HL-60 (cell line): ENCODE measurements around the gene KRT3.

Experiments
- DNase-seq, 2 experiments: peaks; one replicate each; pipeline ENCODE4 v3.0.0-alpha.2; 2010 to 2020; ENCODE audit warnings: low read depth in 1 of 2, low spot score in 1 of 2
- H3K27ac ChIP-seq: fragments of 250-450 bp; sonication (Bioruptor Pico); replicated peaks from 2 replicates; pipeline ENCODE4 v1.5.1; 2020; ENCODE audit warnings: mild to moderate bottlenecking, moderate library complexity
- H3K27me3 ChIP-seq: fragments of 250-450 bp; sonication (Bioruptor Pico); 2 replicates; pipeline ENCODE4 v1.5.1; 2021; ENCODE audit warnings: mild to moderate bottlenecking, moderate library complexity; ENCODE audit not compliant: insufficient read depth, poor library complexity, severe bottlenecking
- H3K4me3 ChIP-seq: replicated peaks from 2 replicates; pipeline ENCODE4 v1.5.1; 2011; ENCODE audit warnings: mild to moderate bottlenecking, control low read depth, low read length; ENCODE audit not compliant: insufficient read depth
- GABPA ChIP-seq: IDR thresholded peaks from 2 replicates; pipeline ENCODE4 v1.6.1; 2012; ENCODE audit warnings: low read depth
- POLR2AphosphoS5 ChIP-seq: IDR thresholded peaks from 2 replicates; pipeline ENCODE4 v1.6.1; 2012; ENCODE audit warnings: low read depth
- REST ChIP-seq: IDR thresholded peaks from 2 replicates; pipeline ENCODE4 v1.6.1; 2012; ENCODE audit warnings: low read depth; ENCODE audit not compliant: insufficient replicate concordance
- SPI1 ChIP-seq: IDR thresholded peaks from 2 replicates; pipeline ENCODE4 v1.6.1; 2012; ENCODE audit warnings: low read depth, mild to moderate bottlenecking, borderline replicate concordance
- TF ChIP-seq, protein P1 (sequence below): IDR thresholded peaks from one replicate; pipeline ENCODE4 v1.5.1; 2011; ENCODE audit warnings: low read length, control low read depth, inconsistent platforms; ENCODE audit not compliant: insufficient read depth

Gene KRT3

GRCh38 chr12:52817003-52817698, 21.2 kb upstream of the KRT3 start:
- no peak for DNase-seq
- TF ChIP-seq, protein P1, sequence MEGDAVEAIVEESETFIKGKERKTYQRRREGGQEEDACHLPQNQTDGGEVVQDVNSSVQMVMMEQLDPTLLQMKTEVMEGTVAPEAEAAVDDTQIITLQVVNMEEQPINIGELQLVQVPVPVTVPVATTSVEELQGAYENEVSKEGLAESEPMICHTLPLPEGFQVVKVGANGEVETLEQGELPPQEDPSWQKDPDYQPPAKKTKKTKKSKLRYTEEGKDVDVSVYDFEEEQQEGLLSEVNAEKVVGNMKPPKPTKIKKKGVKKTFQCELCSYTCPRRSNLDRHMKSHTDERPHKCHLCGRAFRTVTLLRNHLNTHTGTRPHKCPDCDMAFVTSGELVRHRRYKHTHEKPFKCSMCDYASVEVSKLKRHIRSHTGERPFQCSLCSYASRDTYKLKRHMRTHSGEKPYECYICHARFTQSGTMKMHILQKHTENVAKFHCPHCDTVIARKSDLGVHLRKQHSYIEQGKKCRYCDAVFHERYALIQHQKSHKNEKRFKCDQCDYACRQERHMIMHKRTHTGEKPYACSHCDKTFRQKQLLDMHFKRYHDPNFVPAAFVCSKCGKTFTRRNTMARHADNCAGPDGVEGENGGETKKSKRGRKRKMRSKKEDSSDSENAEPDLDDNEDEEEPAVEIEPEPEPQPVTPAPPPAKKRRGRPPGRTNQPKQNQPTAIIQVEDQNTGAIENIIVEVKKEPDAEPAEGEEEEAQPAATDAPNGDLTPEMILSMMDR: no peak
- no peak for TF ChIP-seq POLR2AphosphoS5
- TF ChIP-seq REST: no peak
- no peak for TF ChIP-seq GABPA
- TF ChIP-seq SPI1: no peak
- Histone ChIP-seq H3K27ac (no peak overlapping the region), H3K27me3 (peaks cover 2% of the 10 kb centered on the region), H3K4me3 (no peak overlapping the region)

DNA sequence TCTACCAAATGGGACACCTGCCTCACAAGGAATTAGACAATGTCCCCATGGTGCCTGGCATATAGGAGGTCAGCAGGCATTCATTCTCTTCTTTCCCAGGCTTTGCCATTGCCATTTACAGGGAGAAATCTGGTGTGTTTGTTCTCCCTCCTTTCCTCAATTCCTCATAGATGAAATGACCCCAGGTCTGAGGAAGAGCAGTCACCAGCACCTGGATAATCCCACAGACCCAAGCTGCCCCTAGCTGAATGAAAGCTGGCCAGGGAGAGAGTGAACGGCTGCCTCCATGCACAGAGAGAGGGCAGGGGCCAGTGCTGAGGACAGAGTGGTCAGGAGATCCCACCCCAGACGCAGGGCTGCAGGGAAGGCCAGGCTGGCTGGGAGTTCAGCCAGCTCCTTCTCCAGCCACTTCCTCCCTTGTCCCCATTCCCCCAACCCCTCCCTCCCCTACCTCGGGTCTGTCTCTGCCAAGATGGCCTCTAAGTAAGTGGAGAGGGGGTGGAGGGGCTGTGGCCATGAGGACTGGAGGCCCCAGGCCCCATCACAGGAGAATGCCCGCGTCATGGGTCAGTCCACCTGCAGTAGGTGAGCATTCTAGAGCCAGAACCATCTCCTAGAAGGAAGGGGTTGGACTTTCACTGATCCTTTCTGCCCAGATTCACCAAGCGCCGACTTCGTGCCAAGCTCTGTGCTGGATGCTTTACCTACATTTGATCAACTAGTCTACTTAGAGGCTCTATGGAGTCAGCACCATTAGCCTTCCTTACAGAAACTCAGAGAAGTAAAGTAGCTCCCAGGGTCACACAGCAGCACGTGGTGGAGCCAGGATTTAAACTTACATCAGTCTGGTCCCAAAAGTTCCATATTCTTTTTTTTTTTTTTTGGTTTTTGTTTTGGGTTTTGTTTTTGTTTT, 20.0 kb upstream of the KRT3 start:
- no peak for DNase-seq
- Histone ChIP-seq H3K27ac (no peak overlapping the region), H3K27me3 (peaks cover 1% of the 10 kb centered on the region), H3K4me3 (no peak overlapping the region)
- TF ChIP-seq REST: no peak
- TF ChIP-seq, protein P1: no peak
- no peak for TF ChIP-seq SPI1
- TF ChIP-seq POLR2AphosphoS5: no peak
- no peak for TF ChIP-seq GABPA

GRCh38 chr12:52815161-52815560, 19.2 kb upstream of the KRT3 start:
- no peak for TF ChIP-seq SPI1
- Histone ChIP-seq H3K4me3 (no peak overlapping the region), H3K27me3 (no peaks in the 10 kb centered on the region), H3K27ac (no peak overlapping the region)
- DNase-seq: no peak

GRCh38 chr12:52814710-52815155, 18.8 kb upstream of the KRT3 start:
- TF ChIP-seq GABPA (no peak), POLR2AphosphoS5 (no peak), SPI1 (no peak), REST (no peak)
- TF ChIP-seq, protein P1: no peak

More at GRCh38 chr12:52814710-52815155, 18.8 kb upstream of the KRT3 start:
- H3K27ac ChIP-seq: no peak overlapping the region
- no peaks in the 10 kb centered on the region for H3K27me3 ChIP-seq
- no peak overlapping the region for H3K4me3 ChIP-seq
- DNase-seq: no peak
